A673 (cell line): Measurements from ENCODE around the gene FOXP2. TPM values are rescaled to one million over a fixed set of nuclear protein-coding genes. Genes with fewer than 3 reads are reported as not detected.

Source experiments
- BruUV-seq: library from RNA; stranded (reverse); fragments of 400-500 nt; replicated peaks from 2 replicates; lab custom pipeline; 2021; lab: Mats Ljungman, UMichigan
- CTCF ChIA-PET: fragments of 300-600 bp; sonication (Branson Sonifier 250); formaldehyde crosslinking; loops from one replicate; lab custom pipeline; 2022; ENCODE audit warnings: antibody characterized with exemption; lab: Charles Lee
- POLR2A ChIA-PET: fragments of 300-600 bp; sonication (Branson Sonifier 250); formaldehyde crosslinking; loops from one replicate; lab custom pipeline; 2022; ENCODE audit warnings: antibody characterized with exemption; ENCODE audit not compliant: low non-redundant PET; lab: Charles Lee
- DNase-seq: peaks from one replicate; pipeline ENCODE4 v3.0.0-alpha.2; 2015; ENCODE audit warnings: low spot score
- H3K27ac ChIP-seq: fragments of 200-600 bp; sonication (generic); 2 replicates; pipeline ENCODE4 v1.5.1; 2016; ENCODE audit warnings: mixed run types, low read depth, mild to moderate bottlenecking, mixed read lengths, antibody characterized with exemption, low read length; ENCODE audit not compliant: poor library complexity, severe bottlenecking
- H3K27me3 ChIP-seq: fragments of 200-600 bp; sonication (generic); replicated peaks from 2 replicates; pipeline ENCODE4 v1.6.1; 2017; ENCODE audit warnings: mixed run types, low read depth, mild to moderate bottlenecking, mixed read lengths, antibody characterized with exemption, low read length; ENCODE audit not compliant: insufficient read depth, poor library complexity
- H3K36me3 ChIP-seq: fragments of 200-600 bp; sonication (generic); 2 replicates; pipeline ENCODE4 v1.6.1; 2016; ENCODE audit warnings: mixed run types, mild to moderate bottlenecking, mixed read lengths, antibody characterized with exemption, low read length; ENCODE audit not compliant: insufficient read depth, poor library complexity, severe bottlenecking
- H3K4me1 ChIP-seq: fragments of 200-600 bp; sonication (generic); 2 replicates; pipeline ENCODE4 v1.6.1; 2017; ENCODE audit warnings: mixed run types, mild to moderate bottlenecking, mixed read lengths, antibody characterized with exemption, low read length; ENCODE audit not compliant: insufficient read depth, poor library complexity, severe bottlenecking
- H3K4me3 ChIP-seq: fragments of 200-600 bp; sonication (generic); 2 replicates; pipeline ENCODE4 v1.5.1; 2016; ENCODE audit warnings: low read depth, mixed run types, mild to moderate bottlenecking, mixed read lengths, low read length; ENCODE audit not compliant: poor library complexity, severe bottlenecking
- H3K9me3 ChIP-seq: fragments of 200-600 bp; sonication (generic); 2 replicates; pipeline ENCODE4 v1.6.1; 2016; ENCODE audit warnings: mixed run types, low read depth, mild to moderate bottlenecking, mixed read lengths, antibody characterized with exemption, low read length; ENCODE audit not compliant: poor library complexity, severe bottlenecking
- EZH2 ChIP-seq: fragments of 200-600 bp; sonication (generic); IDR thresholded peaks from 2 replicates; pipeline ENCODE4 v1.6.1; 2017; ENCODE audit warnings: borderline replicate concordance, low read depth, mild to moderate bottlenecking, mixed read lengths, antibody characterized with exemption, low read length; ENCODE audit not compliant: poor library complexity, severe bottlenecking
- intact Hi-C: fragments of 100-400 bp; cut with micrococcal nuclease; formaldehyde crosslinking; loops from one replicate; pipeline ENCODE4 v1.10.0; 2022; ENCODE audit not compliant: unreplicated experiment
- total RNA-seq: library from RNA; stranded (reverse); gene quantifications from 2 replicates; pipeline ENCODE4 v1.2.3, GENCODE V29; 2021
- TF ChIP-seq, protein P1 (sequence below): fragments of 300-800, 200-600 bp; sonication (generic); conservative IDR thresholded peaks from 2 replicates; pipeline ENCODE4 v1.5.1; 2017; ENCODE audit warnings: low read depth, mild to moderate bottlenecking, antibody characterized with exemption, low read length, moderate library complexity, mixed read lengths

FOXP2 gene
- total RNA-seq, 1 experiment from 2014 or later: not detected

DNA sequence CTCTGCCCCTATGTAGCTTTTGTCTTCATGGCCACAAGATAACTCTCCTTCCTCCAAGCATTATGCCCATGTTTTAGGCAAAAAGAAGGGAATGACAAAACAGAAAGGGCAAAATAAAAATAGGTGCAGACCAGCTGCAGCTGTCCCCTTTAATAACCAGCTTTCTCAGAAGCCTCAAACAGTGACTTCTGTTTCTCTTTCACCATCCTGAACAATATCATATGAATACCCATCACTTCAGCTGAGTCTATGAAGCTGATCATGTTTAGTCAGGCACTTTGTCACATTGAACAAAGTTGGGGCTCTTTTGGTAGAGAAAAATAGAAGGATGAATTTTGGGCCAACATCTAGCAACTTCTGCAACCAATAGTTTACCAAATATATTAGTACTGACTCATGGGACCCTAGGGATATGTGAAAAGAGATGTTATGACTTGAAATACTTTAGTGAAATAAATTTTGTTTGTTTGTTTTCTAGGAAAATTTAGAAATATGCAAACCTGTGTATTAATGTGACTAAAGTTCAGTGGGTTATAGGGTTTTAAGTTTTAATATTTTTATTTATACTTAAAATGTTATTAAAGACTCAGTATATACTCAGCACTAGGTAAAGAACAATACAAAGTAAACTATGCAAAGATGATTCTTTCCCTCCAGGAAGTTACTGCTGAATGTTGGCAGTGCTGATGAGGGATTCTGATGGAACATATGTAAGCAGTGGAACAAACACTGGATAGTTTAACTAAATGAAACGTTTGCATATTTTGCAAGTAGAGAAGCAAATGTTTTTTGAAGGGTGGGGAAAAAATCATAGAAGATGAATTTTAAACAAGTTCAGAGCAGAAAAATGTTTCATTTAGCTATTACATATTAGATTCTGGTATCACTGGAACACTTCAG, 133.7 kb downstream of the FOXP2 start:
- ChIA-PET CTCF (no interaction called here), POLR2A (no interaction called here)
- DNase-seq: no peak
- H3K27ac ChIP-seq: no peak overlapping the region
- TF ChIP-seq, protein P1, sequence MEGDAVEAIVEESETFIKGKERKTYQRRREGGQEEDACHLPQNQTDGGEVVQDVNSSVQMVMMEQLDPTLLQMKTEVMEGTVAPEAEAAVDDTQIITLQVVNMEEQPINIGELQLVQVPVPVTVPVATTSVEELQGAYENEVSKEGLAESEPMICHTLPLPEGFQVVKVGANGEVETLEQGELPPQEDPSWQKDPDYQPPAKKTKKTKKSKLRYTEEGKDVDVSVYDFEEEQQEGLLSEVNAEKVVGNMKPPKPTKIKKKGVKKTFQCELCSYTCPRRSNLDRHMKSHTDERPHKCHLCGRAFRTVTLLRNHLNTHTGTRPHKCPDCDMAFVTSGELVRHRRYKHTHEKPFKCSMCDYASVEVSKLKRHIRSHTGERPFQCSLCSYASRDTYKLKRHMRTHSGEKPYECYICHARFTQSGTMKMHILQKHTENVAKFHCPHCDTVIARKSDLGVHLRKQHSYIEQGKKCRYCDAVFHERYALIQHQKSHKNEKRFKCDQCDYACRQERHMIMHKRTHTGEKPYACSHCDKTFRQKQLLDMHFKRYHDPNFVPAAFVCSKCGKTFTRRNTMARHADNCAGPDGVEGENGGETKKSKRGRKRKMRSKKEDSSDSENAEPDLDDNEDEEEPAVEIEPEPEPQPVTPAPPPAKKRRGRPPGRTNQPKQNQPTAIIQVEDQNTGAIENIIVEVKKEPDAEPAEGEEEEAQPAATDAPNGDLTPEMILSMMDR: no peak
- TF ChIP-seq EZH2: no peak
- peaks cover 75% of the 10 kb centered on the region for H3K27me3 ChIP-seq
- no peaks in the 10 kb centered on the region for H3K36me3 ChIP-seq
- no peaks in the 10 kb centered on the region for H3K4me1 ChIP-seq
- intact Hi-C loops: no loop called here
- H3K4me3 ChIP-seq: no peak overlapping the region
- H3K9me3 ChIP-seq: no peaks in the 10 kb centered on the region
- BruUV-seq: no TSS peak

DNA sequence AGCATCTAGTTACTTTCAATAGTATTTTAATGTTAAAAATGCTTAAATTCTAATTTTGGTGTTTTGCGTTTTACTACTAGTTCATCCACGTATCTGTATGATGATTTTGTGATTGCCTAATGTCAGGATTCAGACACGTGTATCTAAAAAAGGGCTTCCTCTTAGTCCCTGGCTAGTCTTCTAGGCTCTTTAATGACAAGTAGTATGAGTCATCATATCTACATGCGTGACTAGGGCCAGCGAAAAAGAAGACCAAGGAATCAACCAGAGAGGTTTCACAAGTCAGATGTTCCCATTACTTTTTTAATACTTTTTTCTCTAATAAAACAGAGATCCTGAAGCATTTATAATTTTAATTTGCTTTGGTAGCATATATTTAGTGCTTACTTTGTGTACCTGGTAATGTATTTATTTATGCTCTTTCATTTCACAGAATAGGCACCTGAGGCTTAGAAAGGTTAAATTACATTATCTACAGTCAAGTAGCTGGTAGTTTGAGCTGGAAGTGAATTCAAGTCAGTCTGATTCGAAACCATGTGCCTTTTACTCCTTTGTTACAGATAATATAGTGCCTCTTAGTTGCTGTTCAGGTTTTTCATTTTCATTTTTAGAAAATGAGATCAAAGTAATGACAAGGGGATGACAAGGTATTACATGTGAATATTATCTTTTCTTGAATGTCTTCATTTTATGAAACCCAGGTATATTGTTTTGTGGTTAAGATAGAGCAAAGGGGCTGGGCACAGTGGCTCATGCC, 140.3 kb downstream of the FOXP2 start:
- no peaks in the 10 kb centered on the region for H3K9me3 ChIP-seq
- no peak overlapping the region for H3K27ac ChIP-seq
- H3K4me1 ChIP-seq: no peaks in the 10 kb centered on the region
- ChIA-PET POLR2A (no interaction called here), CTCF (no interaction called here)
- no peak for TF ChIP-seq EZH2
- TF ChIP-seq, protein P1: no peak
- intact Hi-C loops: no loop called here
- no TSS peak for BruUV-seq
- no peak overlapping the region for H3K4me3 ChIP-seq
- no peaks in the 10 kb centered on the region for H3K36me3 ChIP-seq
- DNase-seq: peak; percentile 42
- peaks cover 46% of the 10 kb centered on the region for H3K27me3 ChIP-seq

DNA sequence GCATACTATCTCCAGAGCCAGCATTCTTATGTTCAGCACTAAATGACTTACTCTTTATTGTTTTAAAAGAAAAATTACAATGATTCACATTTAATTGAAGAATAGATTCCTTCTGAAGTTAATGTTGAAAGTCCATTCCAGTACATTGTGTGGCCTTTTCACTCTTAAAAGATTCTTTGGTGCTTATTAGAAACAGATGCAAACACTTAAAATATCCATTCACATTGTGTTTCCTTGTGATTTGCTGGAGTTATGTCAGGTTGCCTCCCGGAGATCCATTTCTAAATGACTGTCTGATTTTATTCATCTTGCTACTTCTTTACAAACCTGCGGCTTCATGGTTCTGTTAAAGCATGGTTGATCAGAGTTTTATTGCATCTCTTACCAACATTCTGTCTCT, 152.8 kb downstream of the FOXP2 start:
- BruUV-seq: no TSS peak
- no peak overlapping the region for H3K4me3 ChIP-seq
- no peak overlapping the region for H3K27ac ChIP-seq
- no peaks in the 10 kb centered on the region for H3K36me3 ChIP-seq
- no peak for DNase-seq
- ChIA-PET CTCF (no interaction called here), POLR2A (no interaction called here)
- H3K27me3 ChIP-seq: peaks cover 16% of the 10 kb centered on the region
- TF ChIP-seq EZH2: no peak
- TF ChIP-seq, protein P1: no peak
- no peaks in the 10 kb centered on the region for H3K9me3 ChIP-seq
- intact Hi-C loops: no loop called here
- H3K4me1 ChIP-seq: no peaks in the 10 kb centered on the region
